SK-N-MC (cell line): ENCODE data around the gene ZFP92.

Experiments used
- EZH2 ChIP-seq: fragments of 200-600 bp; sonication (generic); IDR thresholded peaks from one replicate; pipeline ENCODE4 v1.6.1; 2017; ENCODE audit warnings: antibody characterized with exemption
- POLR2AphosphoS5 ChIP-seq: IDR thresholded peaks from 2 replicates; pipeline ENCODE4 v1.6.1; 2012; ENCODE audit warnings: mild to moderate bottlenecking, low read depth, low read length, borderline replicate concordance

GRCh38 chrX:153379971-153380581 lies 31.2 kb upstream of the ZFP92 start:
- TF ChIP-seq POLR2AphosphoS5 (no peak), EZH2 (no peak)
